Suppressor macrophage treated with lipopolysaccharide for 4 hours (primary cell): ENCODE data around the gene ARHGAP33.
A peak's percentile ranks its signal among the peaks of the same experiment; 100 is the strongest.

ENCODE experiments used
- DNase-seq: peaks from one replicate; pipeline ENCODE4 v3.0.0-alpha.2; 2020

ARHGAP33 gene

DNA sequence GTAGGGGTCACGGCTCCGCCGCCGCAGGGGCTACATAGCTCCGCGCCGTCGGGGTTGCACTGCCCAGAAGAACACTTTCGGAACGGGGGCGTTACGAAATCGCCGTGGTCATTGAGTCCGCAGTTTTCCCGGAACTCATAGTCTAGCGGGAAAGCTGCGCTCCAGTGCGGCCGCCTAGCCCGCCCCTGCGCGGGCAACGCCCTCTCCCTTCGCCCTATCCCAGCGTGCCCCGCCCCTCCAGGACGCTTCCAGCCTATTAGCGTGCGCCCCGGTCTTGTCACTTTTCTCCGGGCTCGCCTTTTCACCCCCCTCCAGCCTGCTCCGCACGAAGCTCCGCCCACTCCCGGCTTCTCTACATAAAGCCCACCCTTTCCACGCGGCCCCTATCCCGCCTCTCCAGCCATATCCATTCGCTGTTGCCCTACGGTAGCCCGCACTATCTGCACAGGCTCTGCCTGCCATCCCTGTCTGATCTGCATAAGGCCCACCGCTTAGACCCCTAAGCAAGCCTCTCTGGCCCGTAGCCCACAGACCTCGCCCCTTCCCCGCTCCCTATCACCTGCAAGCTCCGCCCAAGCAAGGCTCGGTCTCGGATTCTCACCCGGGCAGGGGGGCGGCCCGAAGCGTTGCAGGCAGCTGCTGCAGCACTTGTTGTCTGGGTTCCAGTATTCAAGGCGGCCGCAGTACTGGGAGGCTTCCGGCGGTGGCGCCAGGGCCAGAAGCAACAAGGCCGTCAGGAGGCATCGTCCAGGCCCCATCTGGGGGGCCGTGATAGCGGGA, 34.8 kb upstream of the ARHGAP33 start:
- DNase-seq = peak; percentile 99

DNA sequence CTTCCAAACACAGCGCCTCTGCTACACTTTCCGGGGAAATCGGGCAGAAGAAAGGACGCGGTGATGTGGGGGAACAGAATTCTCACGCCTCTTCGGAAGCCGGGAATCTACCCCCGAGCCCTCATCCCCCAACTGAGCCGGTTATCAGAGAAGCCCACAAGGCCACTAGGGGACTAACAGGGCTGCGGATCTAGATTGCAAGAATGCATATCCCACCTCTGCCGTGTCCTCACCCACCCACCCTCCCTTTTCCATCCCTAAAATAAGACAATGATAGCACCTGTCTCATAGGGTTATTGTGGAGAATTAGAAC, 34.2 kb upstream of the ARHGAP33 start:
- DNase-seq = no peak

DNA sequence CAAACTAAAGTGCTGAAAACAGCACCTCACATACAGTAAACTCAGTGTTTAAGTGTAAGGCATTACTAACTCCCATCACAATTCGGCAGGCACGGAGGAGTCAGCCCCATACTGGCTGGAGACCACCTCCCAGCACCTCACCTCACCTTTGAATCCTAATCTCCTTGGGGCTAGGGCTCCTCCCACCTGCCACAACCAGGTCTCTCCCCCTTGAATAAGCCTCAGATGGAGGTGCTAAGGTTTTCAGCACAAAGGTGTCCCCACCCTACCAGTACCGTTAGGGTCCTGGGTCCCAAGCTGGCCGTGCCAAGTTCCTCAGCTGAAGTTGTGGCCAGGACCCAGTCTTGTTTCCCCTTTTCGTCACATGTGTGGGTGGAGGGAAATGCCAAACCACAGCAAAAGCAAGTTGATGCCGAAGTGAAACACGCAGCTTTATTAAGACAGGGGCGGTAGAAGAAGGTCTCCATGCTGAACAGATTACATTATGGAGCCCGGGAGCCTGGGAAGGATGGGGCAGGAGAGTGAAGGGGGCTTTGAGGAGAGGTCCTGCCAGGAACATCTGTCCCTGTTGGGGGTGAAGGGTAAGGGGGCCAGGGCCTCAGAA, 33.1 kb upstream of the ARHGAP33 start, which contains the start of gene IGFLR1:
IGFLR1 (minus strand) TSS at position 332 of the 604 bp plus-strand sequence. CDS start 1,272 bp downstream, outside the sequence.
- DNase-seq = peak; percentile 92

- no peak for DNase-seq
Observed at GRCh38 chr19:35743640-35744429, 31.5 kb upstream of the ARHGAP33 start.

DNA sequence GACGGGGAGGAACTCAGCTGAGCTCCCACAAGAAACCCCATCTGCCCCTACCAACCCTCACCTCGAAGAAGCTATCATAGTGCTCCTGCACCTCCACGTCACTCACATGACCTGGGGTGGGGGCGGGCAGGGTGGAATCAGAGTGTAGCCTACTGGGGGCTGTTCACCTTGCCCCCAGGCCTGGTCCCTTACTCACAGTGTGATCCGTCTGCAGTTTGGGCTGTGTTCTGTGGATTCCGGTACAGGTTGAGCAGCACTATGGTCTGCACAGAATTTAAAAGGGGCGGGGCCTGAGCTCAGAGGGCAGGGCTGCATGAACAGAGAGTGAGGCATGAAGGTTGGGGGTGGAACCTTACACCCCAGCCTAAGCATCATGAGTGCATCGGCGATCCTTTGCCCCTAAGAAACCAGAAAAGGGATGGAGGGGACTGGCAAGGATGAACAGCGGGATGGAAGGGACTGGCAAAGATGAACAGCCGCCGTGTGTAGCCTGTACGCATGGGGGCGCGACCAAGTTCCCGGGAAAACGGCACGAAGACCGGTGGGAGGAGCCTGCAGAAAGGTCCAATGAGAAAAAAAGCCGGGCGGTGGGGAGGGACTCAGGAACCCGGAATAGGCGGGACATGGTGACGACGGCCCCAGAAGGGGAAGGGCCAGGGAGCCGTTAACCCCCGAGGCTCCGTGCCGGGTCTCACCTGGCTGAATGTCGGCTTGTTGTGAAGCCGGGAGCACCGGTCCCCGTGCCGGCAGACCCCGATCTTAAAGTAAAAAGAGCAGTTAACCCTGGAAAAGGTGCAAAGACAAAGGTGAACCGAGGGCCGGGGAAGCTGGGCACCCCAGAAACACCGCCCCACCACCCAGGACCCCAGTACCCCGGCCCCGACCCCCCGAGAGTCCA, 30.7 kb upstream of the ARHGAP33 start:
- DNase-seq = peak; percentile 97

GRCh38 chr19:35745328-35746086, 29.9 kb upstream of the ARHGAP33 start, which contains the start of the genes PSENEN and U2AF1L4:
PSENEN (plus strand) TSS chr19:35745651; CDS start chr19:35745931, 280 bp downstream.
U2AF1L4 (minus strand) TSS chr19:35745418; CDS start chr19:35745391, 27 bp downstream.
- DNase-seq = peak; percentile 100

DNA sequence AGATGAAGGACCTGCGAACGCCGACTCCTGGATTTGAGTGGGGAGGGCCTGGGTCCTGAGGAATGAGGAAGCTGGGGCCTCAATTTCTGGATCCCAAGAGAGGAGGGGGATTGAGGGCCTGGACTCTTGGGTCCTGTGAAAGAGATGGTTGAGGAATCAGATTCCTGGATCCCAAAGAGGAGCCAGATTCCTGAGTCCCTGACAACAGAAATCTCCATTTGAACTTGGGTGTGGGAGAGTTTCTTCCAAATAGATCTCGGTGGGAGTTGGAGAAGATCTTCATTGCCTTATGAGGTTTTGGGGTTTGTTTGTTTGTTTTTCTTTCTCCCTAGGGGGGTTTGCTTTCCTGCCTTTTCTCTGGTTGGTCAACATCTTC, 29.3 kb upstream of the ARHGAP33 start:
- DNase-seq = no peak

- no peak for DNase-seq
Observed at GRCh38 chr19:35746531-35746930, 28.8 kb upstream of the ARHGAP33 start.

DNA sequence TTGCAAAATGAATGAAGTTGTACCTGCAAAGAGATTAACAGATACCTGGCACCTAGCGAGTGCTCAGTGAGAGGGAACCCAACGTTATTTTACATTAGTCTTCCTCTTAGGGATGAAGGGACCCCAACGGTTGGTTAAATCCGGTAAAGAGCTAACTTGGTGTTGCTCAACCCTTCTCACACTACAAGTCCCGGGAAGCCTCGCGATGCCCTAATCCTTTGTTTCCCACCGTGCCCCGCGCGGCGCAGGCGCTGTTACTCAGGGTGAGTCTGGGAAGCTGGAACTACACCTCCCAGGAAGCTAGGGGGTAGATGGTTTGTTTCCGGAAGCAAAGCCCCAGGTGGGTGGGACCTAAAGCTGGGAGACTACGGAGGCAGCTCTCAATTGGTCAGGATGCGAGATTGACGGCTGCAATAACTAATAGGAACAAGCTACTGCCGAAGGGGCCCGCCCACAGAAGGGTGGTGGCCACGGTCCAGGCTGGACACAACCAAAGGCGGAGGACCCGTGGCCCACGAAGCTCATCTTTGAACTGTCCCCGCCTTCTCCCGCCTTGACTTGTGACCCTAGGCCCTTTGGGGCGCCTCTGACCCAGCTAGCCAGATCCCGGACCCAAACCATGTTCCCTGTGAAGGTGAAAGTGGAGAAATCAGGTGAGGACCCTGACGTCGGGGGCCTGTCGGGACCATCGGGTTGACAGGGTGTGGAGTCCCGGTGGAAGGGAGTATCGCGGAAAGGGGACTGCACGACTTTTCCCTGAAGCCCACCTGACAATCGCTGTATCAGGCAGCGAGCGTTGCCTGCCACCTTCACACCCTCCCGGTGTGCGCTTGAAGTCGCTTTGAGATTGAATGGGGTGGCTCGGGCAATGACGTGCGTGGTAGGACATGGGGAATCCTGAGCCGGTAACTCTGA, 27.0 kb upstream of the ARHGAP33 start, which contains the start of gene LIN37:
LIN37 (plus strand) TSS at position 471 of the 915 bp plus-strand sequence; CDS start at position 620, 149 bp downstream.
- peak; percentile 99 for DNase-seq

DNA sequence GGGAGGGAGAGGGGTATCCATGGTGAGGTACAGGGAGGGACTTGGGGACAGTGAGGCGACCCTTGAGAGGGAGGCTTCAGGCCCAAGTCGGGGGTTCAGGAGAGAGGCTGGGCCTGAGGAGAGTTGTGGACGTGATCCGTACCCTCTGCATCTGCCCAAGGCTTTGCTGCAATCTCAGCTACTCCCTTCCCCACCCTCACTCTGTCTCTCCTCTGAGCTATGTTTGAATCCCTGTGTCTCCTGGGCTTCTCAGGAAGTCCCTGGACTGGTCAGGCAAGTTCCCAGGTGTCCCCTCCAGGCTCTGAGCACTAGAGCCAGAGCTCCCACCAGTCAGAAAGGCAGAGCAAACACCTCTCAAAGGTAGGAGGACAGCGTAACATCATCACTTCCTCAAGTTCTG, 25.2 kb upstream of the ARHGAP33 start:
- no peak for DNase-seq

GRCh38 chr19:35751839-35752745, 23.3 kb upstream of the ARHGAP33 start:
- no peak for DNase-seq

- no peak for DNase-seq
Observed at GRCh38 chr19:35752746-35753350, 22.5 kb upstream of the ARHGAP33 start.

- DNase-seq = no peak
Observed at GRCh38 chr19:35753634-35754369, 21.6 kb upstream of the ARHGAP33 start.

DNA sequence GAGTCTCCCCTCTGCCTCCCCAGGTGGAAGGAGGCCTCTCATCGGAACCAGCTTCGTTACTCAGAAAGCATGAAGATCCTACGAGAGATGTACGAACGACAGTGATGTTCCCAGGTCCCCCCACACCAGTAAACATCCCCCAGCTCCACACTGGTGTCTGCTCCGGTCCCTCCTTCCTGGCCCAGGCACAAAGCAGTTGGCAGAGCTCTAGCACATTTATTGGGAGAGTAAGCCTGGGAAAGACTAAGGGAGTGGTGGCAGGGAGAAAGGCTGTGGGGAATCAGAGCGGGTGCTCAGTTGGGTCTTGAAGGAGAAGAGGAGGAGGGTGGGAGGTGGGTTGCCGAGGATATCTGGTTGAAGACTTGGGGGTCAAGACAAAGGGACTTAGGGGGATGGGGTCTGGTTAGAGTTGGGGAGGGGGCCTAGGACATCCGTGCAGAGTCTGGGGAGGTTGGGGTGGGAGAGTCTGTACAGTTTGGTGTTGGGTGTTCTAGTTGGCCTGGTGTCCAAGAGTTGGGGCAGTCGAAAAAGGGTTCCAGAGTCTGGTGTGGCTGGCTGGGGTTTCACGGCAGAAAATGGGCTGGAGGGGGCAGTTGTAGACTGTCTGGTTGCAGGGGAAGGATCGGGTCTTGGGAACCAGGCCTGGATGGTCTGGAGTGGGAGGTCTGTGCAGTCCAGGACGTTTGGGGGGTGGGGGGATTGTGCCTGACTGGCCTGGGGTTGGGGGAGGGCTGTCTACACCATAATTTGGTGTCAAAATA, 20.8 kb upstream of the ARHGAP33 start:
- DNase-seq = no peak

- no peak for DNase-seq
Observed at GRCh38 chr19:35755131-35755549, 20.2 kb upstream of the ARHGAP33 start.

GRCh38 chr19:35755550-35756376, 19.6 kb upstream of the ARHGAP33 start:
- DNase-seq = no peak
